Brain microvascular endothelial cell (primary cell): ENCODE data around the gene TARBP2.
A peak's percentile ranks its signal among the peaks of the same experiment; 100 is the strongest.

Experiments
- DNase-seq: peaks from one replicate; pipeline ENCODE4 v3.0.0-alpha.2; 2020
- H3K27ac ChIP-seq: fragments of 250-450 bp; sonication (Bioruptor Pico); 2 replicates; pipeline ENCODE4 v1.5.1; 2020; ENCODE audit warnings: mild to moderate bottlenecking, moderate library complexity
- H3K27me3 ChIP-seq: fragments of 250-450 bp; sonication (Bioruptor Pico); replicated peaks from 2 replicates; pipeline ENCODE4 v1.5.1; 2020; ENCODE audit warnings: mild to moderate bottlenecking
- H3K36me3 ChIP-seq: fragments of 250-450 bp; sonication (Bioruptor Pico); replicated peaks from 2 replicates; pipeline ENCODE4 v1.5.1; 2020; ENCODE audit warnings: mild to moderate bottlenecking
- H3K4me3 ChIP-seq: 2 replicates; pipeline ENCODE4 v1.5.1; 2011; ENCODE audit warnings: low read depth, mild to moderate bottlenecking, control low read depth, low read length, moderate library complexity
- CTCF ChIP-seq: IDR thresholded peaks from 2 replicates; pipeline ENCODE4 v1.5.1; 2011; ENCODE audit warnings: low read depth, mild to moderate bottlenecking, moderate library complexity, low read length, control low read depth, inconsistent platforms; ENCODE audit errors: missing control alignments
- in situ Hi-C: cut with HindIII; loops from 2 replicates; pipeline ENCODE4 v1.10.0; 2017; ENCODE audit warnings: low sequenced_read_pairs, low pct_ligation_motif_present

Gene TARBP2

GRCh38 chr12:53497461-53497860 is 3.6 kb upstream of the TARBP2 start:
- no peaks in the 10 kb centered on the region for H3K27me3 ChIP-seq
- no peak for TF ChIP-seq CTCF
- no peak for DNase-seq
- H3K36me3 ChIP-seq = no peaks in the 10 kb centered on the region
- no peak overlapping the region for H3K27ac ChIP-seq
- in situ Hi-C loops = no loop called here
- H3K4me3 ChIP-seq = no peak overlapping the region

- in situ Hi-C loops = no loop called here
- H3K4me3 ChIP-seq = peak overlapping the region; percentile 74
- no peak overlapping the region for H3K27ac ChIP-seq
These were observed 2.9 kb upstream of the TARBP2 start for GRCh38 chr12:53498235-53498630.

GRCh38 chr12:53499266-53500141 is 1.6 kb upstream of the TARBP2 start, which contains the start of gene MAP3K12:
MAP3K12 (minus strand) TSS chr12:53499458; CDS start chr12:53487391, 12,067 bp downstream.
- peak within 1 kb of the TSS; percentile 96 for H3K27ac ChIP-seq
- peak within 1 kb of the TSS; percentile 74 for H3K4me3 ChIP-seq
- no peaks in the 10 kb centered on the region for H3K27me3 ChIP-seq
- peak; percentile 39 for TF ChIP-seq CTCF
- H3K36me3 ChIP-seq = no peaks in the 10 kb centered on the region
- peak; percentile 35 for DNase-seq
- in situ Hi-C loops = no loop called here

More at GRCh38 chr12:53498235-53498630, 2.9 kb upstream of the TARBP2 start:
- no peak for DNase-seq
- no peaks in the 10 kb centered on the region for H3K36me3 ChIP-seq
- no peak for TF ChIP-seq CTCF
- no peaks in the 10 kb centered on the region for H3K27me3 ChIP-seq

GRCh38 chr12:53500142-53500775 is 824 bp upstream of the TARBP2 start:
- no peak for TF ChIP-seq CTCF
- in situ Hi-C loops = no loop called here
- DNase-seq = peak; percentile 29
- H3K27ac ChIP-seq = peak overlapping the region; percentile 96
- H3K27me3 ChIP-seq = no peaks in the 10 kb centered on the region
- peak overlapping the region; percentile 74 for H3K4me3 ChIP-seq
- H3K36me3 ChIP-seq = no peaks in the 10 kb centered on the region

GRCh38 chr12:53501615-53502181 is 615 bp downstream of the TARBP2 start:
- H3K27ac ChIP-seq = peak overlapping the region; percentile 96
- in situ Hi-C loops = no loop called here
- no peak for DNase-seq
- peak overlapping the region; percentile 74 for H3K4me3 ChIP-seq
- TF ChIP-seq CTCF = no peak
- no peaks in the 10 kb centered on the region for H3K27me3 ChIP-seq
- peaks cover 7% of the 10 kb centered on the region for H3K36me3 ChIP-seq
